ENCODE results near the gene EPS8L2.

- no peak for TF ChIP-seq CTCF (conservative IDR thresholded peaks at IDR 0.05; ENCODE audit: low read depth, low read length)
- no peak for TF ChIP-seq EZH2 (IDR thresholded peaks at IDR 0.05; ENCODE audit: borderline replicate concordance, low read depth, low read length, poor library complexity, severe bottlenecking)
Observed at GRCh38 chr11:709109-709997, 3.3 kb downstream of the EPS8L2 start.

Data from A673 (cell line).